HepG2 (cell line): ENCODE measurements around the gene RNF208. TPM values are rescaled to one million over a fixed set of nuclear protein-coding genes. Genes with fewer than 3 reads are reported as not detected.
A peak's percentile ranks its signal among the peaks of the same experiment; 100 is the strongest.

Experiments used
- ARID2 ChIP-seq: sonication (generic); formaldehyde crosslinking; IDR thresholded peaks from 2 replicates; pipeline ENCODE4 v1.8.1; 2022; ENCODE audit warnings: mild to moderate bottlenecking, missing genetic modification reagents, borderline replicate concordance
- ARNT2 ChIP-seq: sonication (generic); formaldehyde crosslinking; IDR thresholded peaks from 2 replicates; pipeline ENCODE4 v1.8.0; 2022; ENCODE audit warnings: mild to moderate bottlenecking, low read depth, missing genetic modification reagents, moderate library complexity
- ASH2L ChIP-seq: fragments of 300-600, 200-600 bp; sonication (generic); IDR thresholded peaks from 2 replicates; pipeline ENCODE4 v1.7.0; 2017; ENCODE audit warnings: low read depth, mild to moderate bottlenecking, moderate library complexity, mixed read lengths, low read length; ENCODE audit not compliant: insufficient read length
- GATAD1 ChIP-seq: IDR thresholded peaks from 2 replicates; pipeline ENCODE4 v1.6.1; 2016; ENCODE audit warnings: missing genetic modification reagents, missing compliant biosample characterization
- HNF4G ChIP-seq, 2 experiments: sonication (generic) in 1 of 2; formaldehyde crosslinking in 1 of 2; IDR thresholded peaks; 2 replicates each; pipeline versions ENCODE4 v1.4.0 to v1.6.1; 2011 to 2020; ENCODE audit warnings: borderline replicate concordance in 2 of 2, low read depth in 2 of 2, mild to moderate bottlenecking in 2 of 2, low read length in 1 of 2, missing genetic modification reagents in 1 of 2, moderate library complexity in 1 of 2
- KLF16 ChIP-seq, 2 experiments: sonication (generic) in 1 of 2; formaldehyde crosslinking in 1 of 2; IDR thresholded peaks; 2 replicates each; pipeline versions ENCODE4 v1.6.1 to v1.8.0; 2016 to 2023; ENCODE audit warnings: missing genetic modification reagents in 2 of 2, missing compliant biosample characterization in 1 of 2
- NR2C2 ChIP-seq: sonication (generic); formaldehyde crosslinking; IDR thresholded peaks from 2 replicates; pipeline ENCODE4 v1.4.0; 2020; ENCODE audit warnings: missing genetic modification reagents, mild to moderate bottlenecking, moderate library complexity, borderline replicate concordance
- RBFOX2 ChIP-seq: fragments of 200-400 bp; formaldehyde crosslinking; IDR thresholded peaks from 2 replicates; pipeline ENCODE4 v1.6.1; 2017; ENCODE audit warnings: low read depth, mild to moderate bottlenecking, low read length
- RBM39 ChIP-seq: fragments of 200-400 bp; formaldehyde crosslinking; IDR thresholded peaks from one replicate; pipeline ENCODE4 v1.6.1; 2018; ENCODE audit warnings: antibody characterized with exemption, mild to moderate bottlenecking, low read depth, low read length; ENCODE audit not compliant: poor library complexity, severe bottlenecking
- ZNF124 ChIP-seq: sonication (generic); formaldehyde crosslinking; IDR thresholded peaks from 2 replicates; pipeline ENCODE4 v1.4.0; 2020; ENCODE audit warnings: missing genetic modification reagents
- ZNF577 ChIP-seq: sonication (generic); formaldehyde crosslinking; IDR thresholded peaks from 2 replicates; pipeline ENCODE4 v1.4.0; 2020; ENCODE audit warnings: mild to moderate bottlenecking, low read depth, missing genetic modification reagents, borderline replicate concordance
- ZNF674 ChIP-seq: sonication (generic); formaldehyde crosslinking; IDR thresholded peaks from 2 replicates; pipeline ENCODE4 v1.5.0; 2020; ENCODE audit warnings: low read depth, mild to moderate bottlenecking, missing genetic modification reagents
- polyA plus RNA-seq, 8 experiments: library from polyadenylated mRNA; depleted of rRNA in 3 of 8; stranded (reverse) in 7 of 8; unstranded in 1 of 8; fragments of >200 nt; fragmentation: Illumina TruSeq in 4 of 8; extraction: Trizol in 4 of 8; gene quantifications; 2 replicates each; pipeline versions ENCODE4 v1.2.1 to v1.2.3, GENCODE V29; 2011 to 2016; ENCODE audit warnings: low read depth in 4 of 8, missing spikeins in 1 of 8, mixed read lengths in 1 of 8; ENCODE audit not compliant: insufficient read depth in 1 of 8
- total RNA-seq, 5 experiments: library from RNA; depleted of rRNA; stranded (reverse); fragments of >200 nt; fragmentation: Illumina TruSeq; extraction: Trizol; gene quantifications; 2 replicates each; pipeline ENCODE4 v1.2.3, GENCODE V29; 2016; ENCODE audit warnings: low read depth in 1 of 5
- TF ChIP-seq, protein P1 (sequence below): sonication (generic); formaldehyde crosslinking; IDR thresholded peaks from 2 replicates; pipeline ENCODE4 v1.8.1; 2023; ENCODE audit warnings: mild to moderate bottlenecking, inconsistent platforms, moderate library complexity, missing genetic modification reagents, borderline replicate concordance
- TF ChIP-seq, protein P2 (sequence below): sonication (generic); formaldehyde crosslinking; IDR thresholded peaks from 2 replicates; pipeline ENCODE4 v1.4.0; 2020; ENCODE audit warnings: missing genetic modification reagents, mild to moderate bottlenecking, borderline replicate concordance
- TF ChIP-seq, protein P3 (sequence below): sonication (generic); formaldehyde crosslinking; IDR thresholded peaks from 2 replicates; pipeline ENCODE4 v1.4.0; 2020; ENCODE audit warnings: missing genetic modification reagents
- TF ChIP-seq, protein P4 (sequence below): sonication (generic); formaldehyde crosslinking; IDR thresholded peaks from 2 replicates; pipeline ENCODE4 v1.5.1; 2020; ENCODE audit warnings: mild to moderate bottlenecking, missing genetic modification reagents, borderline replicate concordance
- TF ChIP-seq, protein P5 (sequence below): sonication (generic); formaldehyde crosslinking; IDR thresholded peaks from 2 replicates; pipeline ENCODE4 v1.8.0; 2022; ENCODE audit warnings: low read depth, missing genetic modification reagents
- TF ChIP-seq, protein P6 (sequence below): IDR thresholded peaks from 2 replicates; pipeline ENCODE4 v1.6.1; 2012; ENCODE audit warnings: inconsistent platforms

RNF208 gene
- total and polyA plus RNA-seq, 2 of the 13 experiments (the other 11 are each of a cell fraction or from before 2014, with no cell fraction given), result 1.6 to 2.1 TPM

DNA sequence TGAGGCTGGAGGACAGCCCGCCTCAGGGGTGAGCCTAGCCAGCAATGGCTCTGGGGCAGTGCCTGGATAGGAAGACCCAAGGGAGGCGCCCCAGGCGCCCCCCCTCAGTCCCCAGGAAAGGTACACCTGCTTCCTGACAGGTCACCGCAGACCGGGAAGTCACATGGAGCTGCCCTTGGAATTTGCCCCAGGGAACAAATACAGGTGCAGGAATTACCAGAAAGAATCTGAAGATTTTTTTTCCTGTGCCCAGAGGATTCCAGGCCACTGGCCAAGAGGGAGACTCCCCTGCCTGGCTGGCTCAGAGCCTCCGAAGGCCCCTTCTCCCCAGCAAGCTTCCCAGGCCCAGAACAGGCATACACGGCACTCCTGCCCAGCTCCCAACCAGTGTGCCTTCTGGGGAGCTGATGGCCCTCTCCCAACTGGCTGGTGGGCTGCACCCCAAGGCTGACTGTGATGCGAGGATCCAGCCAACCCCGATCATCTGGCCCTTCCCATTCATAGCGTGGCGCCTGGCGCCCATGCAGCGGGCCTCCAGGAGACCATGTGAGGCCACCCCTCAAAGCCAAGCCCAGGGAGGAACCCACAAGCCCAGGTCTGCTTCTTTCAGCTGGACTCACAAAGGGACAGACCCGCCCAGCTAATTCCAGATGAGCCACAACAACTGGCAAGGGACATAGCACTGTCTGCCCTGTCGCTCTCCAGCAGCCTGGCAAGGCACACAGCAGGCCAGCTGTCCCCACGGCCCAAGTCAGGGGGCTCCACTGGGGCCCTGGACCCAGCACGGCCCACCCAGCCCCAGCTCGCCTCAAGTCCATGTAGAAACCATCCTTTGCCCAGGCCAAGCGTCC, 23.8 kb downstream of the RNF208 start (continued):
- TF ChIP-seq, protein P1, sequence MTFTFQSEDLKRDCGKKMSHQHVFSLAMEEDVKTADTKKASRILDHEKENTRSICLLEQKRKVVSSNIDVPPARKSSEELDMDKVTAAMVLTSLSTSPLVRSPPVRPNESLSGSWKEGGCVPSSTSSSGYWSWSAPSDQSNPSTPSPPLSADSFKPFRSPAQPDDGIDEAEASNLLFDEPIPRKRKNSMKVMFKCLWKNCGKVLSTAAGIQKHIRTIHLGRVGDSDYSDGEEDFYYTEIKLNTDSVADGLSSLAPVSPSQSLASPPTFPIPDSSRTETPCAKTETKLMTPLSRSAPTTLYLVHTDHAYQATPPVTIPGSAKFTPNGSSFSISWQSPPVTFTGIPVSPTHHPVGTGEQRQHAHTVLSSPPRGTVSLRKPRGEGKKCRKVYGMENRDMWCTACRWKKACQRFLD (CRISPR knock-in tag), result no peak
- TF ChIP-seq, protein P2, sequence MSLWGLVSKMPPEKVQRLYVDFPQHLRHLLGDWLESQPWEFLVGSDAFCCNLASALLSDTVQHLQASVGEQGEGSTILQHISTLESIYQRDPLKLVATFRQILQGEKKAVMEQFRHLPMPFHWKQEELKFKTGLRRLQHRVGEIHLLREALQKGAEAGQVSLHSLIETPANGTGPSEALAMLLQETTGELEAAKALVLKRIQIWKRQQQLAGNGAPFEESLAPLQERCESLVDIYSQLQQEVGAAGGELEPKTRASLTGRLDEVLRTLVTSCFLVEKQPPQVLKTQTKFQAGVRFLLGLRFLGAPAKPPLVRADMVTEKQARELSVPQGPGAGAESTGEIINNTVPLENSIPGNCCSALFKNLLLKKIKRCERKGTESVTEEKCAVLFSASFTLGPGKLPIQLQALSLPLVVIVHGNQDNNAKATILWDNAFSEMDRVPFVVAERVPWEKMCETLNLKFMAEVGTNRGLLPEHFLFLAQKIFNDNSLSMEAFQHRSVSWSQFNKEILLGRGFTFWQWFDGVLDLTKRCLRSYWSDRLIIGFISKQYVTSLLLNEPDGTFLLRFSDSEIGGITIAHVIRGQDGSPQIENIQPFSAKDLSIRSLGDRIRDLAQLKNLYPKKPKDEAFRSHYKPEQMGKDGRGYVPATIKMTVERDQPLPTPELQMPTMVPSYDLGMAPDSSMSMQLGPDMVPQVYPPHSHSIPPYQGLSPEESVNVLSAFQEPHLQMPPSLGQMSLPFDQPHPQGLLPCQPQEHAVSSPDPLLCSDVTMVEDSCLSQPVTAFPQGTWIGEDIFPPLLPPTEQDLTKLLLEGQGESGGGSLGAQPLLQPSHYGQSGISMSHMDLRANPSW (CRISPR knock-in tag), result no peak
- TF ChIP-seq ASH2L (no peak), NR2C2 (CRISPR knock-in tag) (no peak), ZNF577 (CRISPR knock-in tag) (no peak), ARNT2 (CRISPR knock-in tag) (no peak), KLF16 (CRISPR knock-in tag; IDR thresholded peaks at IDR 0.05) (no peak), RBFOX2 (no peak), ZNF124 (CRISPR knock-in tag) (0 out of 2 replicates have a peak, but pooled peaks have one; percentile 21), GATAD1 (no peak), RBM39 (no peak), ZNF674 (CRISPR knock-in tag) (no peak), ARID2 (CRISPR knock-in tag) (no peak), HNF4G (IDR thresholded peaks at IDR 0.05; ENCODE audit: borderline replicate concordance, low read depth, low read length) (peak; percentile 62; the same call in 1 of the 2 replicates), HNF4G (CRISPR knock-in tag; IDR thresholded peaks at IDR 0.05; ENCODE audit: borderline replicate concordance, low read depth) (peak; percentile 37; the same call in 1 of the 2 replicates)
- TF ChIP-seq, protein P3, sequence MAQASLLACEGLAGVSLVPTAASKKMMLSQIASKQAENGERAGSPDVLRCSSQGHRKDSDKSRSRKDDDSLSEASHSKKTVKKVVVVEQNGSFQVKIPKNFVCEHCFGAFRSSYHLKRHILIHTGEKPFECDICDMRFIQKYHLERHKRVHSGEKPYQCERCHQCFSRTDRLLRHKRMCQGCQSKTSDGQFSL (CRISPR knock-in tag), result peak; percentile 71; the same call in 1 of the 2 replicates
- TF ChIP-seq, protein P4, sequence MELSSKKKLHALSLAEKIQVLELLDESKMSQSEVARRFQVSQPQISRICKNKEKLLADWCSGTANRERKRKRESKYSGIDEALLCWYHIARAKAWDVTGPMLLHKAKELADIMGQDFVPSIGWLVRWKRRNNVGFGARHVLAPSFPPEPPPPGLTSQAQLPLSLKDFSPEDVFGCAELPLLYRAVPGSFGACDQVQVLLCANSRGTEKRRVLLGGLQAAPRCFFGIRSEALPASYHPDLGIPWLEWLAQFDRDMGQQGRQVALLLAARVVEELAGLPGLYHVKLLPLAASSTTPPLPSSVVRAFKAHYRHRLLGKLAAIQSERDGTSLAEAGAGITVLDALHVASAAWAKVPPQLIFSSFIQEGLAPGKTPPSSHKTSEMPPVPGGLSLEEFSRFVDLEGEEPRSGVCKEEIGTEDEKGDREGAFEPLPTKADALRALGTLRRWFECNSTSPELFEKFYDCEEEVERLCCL (CRISPR knock-in tag), result no peak
- TF ChIP-seq, protein P5, sequence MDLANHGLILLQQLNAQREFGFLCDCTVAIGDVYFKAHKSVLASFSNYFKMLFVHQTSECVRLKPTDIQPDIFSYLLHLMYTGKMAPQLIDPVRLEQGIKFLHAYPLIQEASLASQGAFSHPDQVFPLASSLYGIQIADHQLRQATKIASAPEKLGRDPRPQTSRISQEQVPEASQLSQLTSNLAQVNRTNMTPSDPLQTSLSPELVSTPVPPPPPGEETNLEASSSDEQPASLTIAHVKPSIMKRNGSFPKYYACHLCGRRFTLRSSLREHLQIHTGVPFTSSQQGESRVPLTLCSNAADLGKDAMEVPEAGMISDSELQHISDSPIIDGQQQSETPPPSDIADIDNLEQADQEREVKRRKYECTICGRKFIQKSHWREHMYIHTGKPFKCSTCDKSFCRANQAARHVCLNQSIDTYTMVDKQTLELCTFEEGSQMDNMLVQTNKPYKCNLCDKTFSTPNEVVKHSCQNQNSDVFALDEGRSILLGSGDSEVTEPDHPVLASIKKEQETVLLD, result no peak
- TF ChIP-seq, protein P6, sequence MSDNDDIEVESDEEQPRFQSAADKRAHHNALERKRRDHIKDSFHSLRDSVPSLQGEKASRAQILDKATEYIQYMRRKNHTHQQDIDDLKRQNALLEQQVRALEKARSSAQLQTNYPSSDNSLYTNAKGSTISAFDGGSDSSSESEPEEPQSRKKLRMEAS, result peak; percentile 60
